HepG2 (cell line): ENCODE results near the gene GPR17. TPM values are rescaled to one million over a fixed set of nuclear protein-coding genes. Genes with fewer than 3 reads are reported as not detected.

ENCODE experiments used
- AKAP8 ChIP-seq: sonication (generic); formaldehyde crosslinking; IDR thresholded peaks from 2 replicates; pipeline ENCODE4 v1.5.1; 2020; ENCODE audit warnings: mild to moderate bottlenecking, missing genetic modification reagents
- EP300 ChIP-seq, 3 experiments: sonication (generic) in 1 of 3; formaldehyde crosslinking in 1 of 3; IDR thresholded peaks; 2 replicates each; pipeline versions ENCODE4 v1.5.1 to v1.6.1; 2011 to 2020; ENCODE audit warnings: low read depth in 2 of 3, low read length in 2 of 3, borderline replicate concordance in 1 of 3, improper control_type of control experiment in 1 of 3, mild to moderate bottlenecking in 1 of 3, missing genetic modification reagents in 1 of 3, moderate library complexity in 1 of 3
- HMGXB4 ChIP-seq, 2 experiments: sonication (generic) in 1 of 2; formaldehyde crosslinking in 1 of 2; IDR thresholded peaks; 2 replicates each; pipeline versions ENCODE4 v1.4.0 to v1.6.1; 2018 to 2020; ENCODE audit warnings: missing genetic modification reagents in 2 of 2, borderline replicate concordance in 1 of 2, low read depth in 1 of 2, mild to moderate bottlenecking in 1 of 2, missing biosample characterization in 1 of 2
- PCBP2 ChIP-seq: fragments of 200-400 bp; formaldehyde crosslinking; optimal IDR thresholded peaks from 2 replicates; pipeline ENCODE3; 2018; ENCODE audit warnings: low read length, low read depth; ENCODE audit not compliant: poor library complexity, severe bottlenecking
- RCOR2 ChIP-seq: IDR thresholded peaks from 2 replicates; pipeline ENCODE4 v1.6.1; 2016; ENCODE audit warnings: missing biosample characterization, missing genetic modification reagents
- TBX3 ChIP-seq: fragments of 450-650 bp; IDR thresholded peaks from 2 replicates; pipeline ENCODE4 v1.6.1; 2017; ENCODE audit warnings: antibody characterized with exemption, mild to moderate bottlenecking, inconsistent platforms, borderline replicate concordance
- ZNF646 ChIP-seq: sonication (generic); formaldehyde crosslinking; IDR thresholded peaks from 2 replicates; pipeline ENCODE4 v1.9.0; 2021; ENCODE audit warnings: mild to moderate bottlenecking, missing genetic modification reagents
- ZNF670 ChIP-seq: sonication (generic); formaldehyde crosslinking; IDR thresholded peaks from 2 replicates; pipeline ENCODE4 v1.8.0; 2022; ENCODE audit warnings: mild to moderate bottlenecking, missing genetic modification reagents, borderline replicate concordance
- ZNF784 ChIP-seq: sonication (generic); formaldehyde crosslinking; IDR thresholded peaks from 2 replicates; pipeline ENCODE4 v1.5.1; 2020; ENCODE audit warnings: missing genetic modification reagents, mild to moderate bottlenecking, borderline replicate concordance
- polyA plus RNA-seq, 8 experiments: library from polyadenylated mRNA; depleted of rRNA in 3 of 8; stranded (reverse) in 7 of 8; unstranded in 1 of 8; fragments of >200 nt; fragmentation: Illumina TruSeq in 4 of 8; extraction: Trizol in 4 of 8; gene quantifications; 2 replicates each; pipeline versions ENCODE4 v1.2.1 to v1.2.3, GENCODE V29; 2011 to 2016; ENCODE audit warnings: low read depth in 4 of 8, missing spikeins in 1 of 8, mixed read lengths in 1 of 8; ENCODE audit not compliant: insufficient read depth in 1 of 8
- total RNA-seq, 5 experiments: library from RNA; depleted of rRNA; stranded (reverse); fragments of >200 nt; fragmentation: Illumina TruSeq; extraction: Trizol; gene quantifications; 2 replicates each; pipeline ENCODE4 v1.2.3, GENCODE V29; 2016; ENCODE audit warnings: low read depth in 1 of 5
- TF ChIP-seq, protein P1 (sequence below): sonication (generic); formaldehyde crosslinking; IDR thresholded peaks from 2 replicates; pipeline ENCODE4 v1.9.0; 2021; ENCODE audit warnings: missing genetic modification reagents, borderline replicate concordance
- TF ChIP-seq, protein P2 (sequence below), 2 experiments: IDR thresholded peaks; 2 replicates each; pipeline ENCODE4 v1.6.1; 2011 to 2012; ENCODE audit warnings: low read length in 2 of 2, borderline replicate concordance in 1 of 2, low read depth in 1 of 2, mild to moderate bottlenecking in 1 of 2, moderate library complexity in 1 of 2

Gene GPR17
- total and polyA plus RNA-seq, 2 of the 13 experiments (the other 11 are each of a cell fraction or from before 2014, with no cell fraction given) = not detected

DNA sequence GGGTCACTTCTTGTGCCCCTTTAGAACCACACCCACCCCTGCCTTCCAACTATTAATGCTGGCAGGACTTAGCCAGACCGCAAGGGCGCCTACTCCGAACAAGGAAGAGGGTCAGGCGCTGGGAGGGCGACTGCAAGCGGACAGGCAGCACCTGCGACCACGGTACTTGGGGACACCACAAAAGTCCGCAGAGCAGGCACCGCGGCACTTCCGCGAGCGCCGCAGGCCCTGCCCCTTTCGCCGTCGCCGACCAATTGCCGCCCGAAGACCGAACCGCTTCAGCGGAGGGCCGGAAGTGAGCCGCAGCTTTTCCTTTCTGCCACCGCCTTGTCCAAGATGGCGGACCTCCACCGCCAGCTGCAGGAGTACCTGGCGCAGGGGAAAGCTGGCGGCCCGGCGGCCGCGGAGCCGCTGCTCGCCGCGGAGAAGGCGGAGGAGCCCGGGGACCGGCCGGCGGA is 55.3 kb downstream of the GPR17 start, which contains the start of gene SFT2D3 (continued):
- peak; percentile 24; the same call in 1 of the 2 replicates for TF ChIP-seq ZNF646 (CRISPR knock-in tag)
- peak in 1 of 2 experiments; percentile 71; a peak in 3 of 4 replicates for TF ChIP-seq HMGXB4 (CRISPR knock-in tag; IDR thresholded peaks at IDR 0.05; ENCODE audit: borderline replicate concordance in 1 of 2, low read depth in 1 of 2)
- no peak for TF ChIP-seq ZNF670 (CRISPR knock-in tag)
- no peak for TF ChIP-seq PCBP2
- no peak for TF ChIP-seq TBX3
- TF ChIP-seq, protein P1, sequence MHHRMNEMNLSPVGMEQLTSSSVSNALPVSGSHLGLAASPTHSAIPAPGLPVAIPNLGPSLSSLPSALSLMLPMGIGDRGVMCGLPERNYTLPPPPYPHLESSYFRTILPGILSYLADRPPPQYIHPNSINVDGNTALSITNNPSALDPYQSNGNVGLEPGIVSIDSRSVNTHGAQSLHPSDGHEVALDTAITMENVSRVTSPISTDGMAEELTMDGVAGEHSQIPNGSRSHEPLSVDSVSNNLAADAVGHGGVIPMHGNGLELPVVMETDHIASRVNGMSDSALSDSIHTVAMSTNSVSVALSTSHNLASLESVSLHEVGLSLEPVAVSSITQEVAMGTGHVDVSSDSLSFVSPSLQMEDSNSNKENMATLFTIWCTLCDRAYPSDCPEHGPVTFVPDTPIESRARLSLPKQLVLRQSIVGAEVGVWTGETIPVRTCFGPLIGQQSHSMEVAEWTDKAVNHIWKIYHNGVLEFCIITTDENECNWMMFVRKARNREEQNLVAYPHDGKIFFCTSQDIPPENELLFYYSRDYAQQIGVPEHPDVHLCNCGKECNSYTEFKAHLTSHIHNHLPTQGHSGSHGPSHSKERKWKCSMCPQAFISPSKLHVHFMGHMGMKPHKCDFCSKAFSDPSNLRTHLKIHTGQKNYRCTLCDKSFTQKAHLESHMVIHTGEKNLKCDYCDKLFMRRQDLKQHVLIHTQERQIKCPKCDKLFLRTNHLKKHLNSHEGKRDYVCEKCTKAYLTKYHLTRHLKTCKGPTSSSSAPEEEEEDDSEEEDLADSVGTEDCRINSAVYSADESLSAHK (CRISPR knock-in tag) = no peak
- TF ChIP-seq, protein P2, sequence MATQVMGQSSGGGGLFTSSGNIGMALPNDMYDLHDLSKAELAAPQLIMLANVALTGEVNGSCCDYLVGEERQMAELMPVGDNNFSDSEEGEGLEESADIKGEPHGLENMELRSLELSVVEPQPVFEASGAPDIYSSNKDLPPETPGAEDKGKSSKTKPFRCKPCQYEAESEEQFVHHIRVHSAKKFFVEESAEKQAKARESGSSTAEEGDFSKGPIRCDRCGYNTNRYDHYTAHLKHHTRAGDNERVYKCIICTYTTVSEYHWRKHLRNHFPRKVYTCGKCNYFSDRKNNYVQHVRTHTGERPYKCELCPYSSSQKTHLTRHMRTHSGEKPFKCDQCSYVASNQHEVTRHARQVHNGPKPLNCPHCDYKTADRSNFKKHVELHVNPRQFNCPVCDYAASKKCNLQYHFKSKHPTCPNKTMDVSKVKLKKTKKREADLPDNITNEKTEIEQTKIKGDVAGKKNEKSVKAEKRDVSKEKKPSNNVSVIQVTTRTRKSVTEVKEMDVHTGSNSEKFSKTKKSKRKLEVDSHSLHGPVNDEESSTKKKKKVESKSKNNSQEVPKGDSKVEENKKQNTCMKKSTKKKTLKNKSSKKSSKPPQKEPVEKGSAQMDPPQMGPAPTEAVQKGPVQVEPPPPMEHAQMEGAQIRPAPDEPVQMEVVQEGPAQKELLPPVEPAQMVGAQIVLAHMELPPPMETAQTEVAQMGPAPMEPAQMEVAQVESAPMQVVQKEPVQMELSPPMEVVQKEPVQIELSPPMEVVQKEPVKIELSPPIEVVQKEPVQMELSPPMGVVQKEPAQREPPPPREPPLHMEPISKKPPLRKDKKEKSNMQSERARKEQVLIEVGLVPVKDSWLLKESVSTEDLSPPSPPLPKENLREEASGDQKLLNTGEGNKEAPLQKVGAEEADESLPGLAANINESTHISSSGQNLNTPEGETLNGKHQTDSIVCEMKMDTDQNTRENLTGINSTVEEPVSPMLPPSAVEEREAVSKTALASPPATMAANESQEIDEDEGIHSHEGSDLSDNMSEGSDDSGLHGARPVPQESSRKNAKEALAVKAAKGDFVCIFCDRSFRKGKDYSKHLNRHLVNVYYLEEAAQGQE (IDR thresholded peaks at IDR 0.05; ENCODE audit: borderline replicate concordance in 1 of 2, low read depth in 1 of 2, low read length in 2 of 2) = peak in 1 of 2 experiments; percentile 74; a peak in 2 of 4 replicates
- TF ChIP-seq EP300 (IDR thresholded peaks at IDR 0.05; ENCODE audit: low read depth in 2 of 2, low read length in 2 of 2) = no peak; a peak in 1 of 4 replicates
- TF ChIP-seq EP300 (CRISPR knock-in tag; IDR thresholded peaks at IDR 0.05; ENCODE audit: borderline replicate concordance) = peak; percentile 37; the same call in 1 of the 2 replicates
- no peak; the same call in 1 of the 2 replicates for TF ChIP-seq RCOR2 (CRISPR knock-in tag)
- no peak for TF ChIP-seq ZNF784 (CRISPR knock-in tag)
- no peak for TF ChIP-seq AKAP8 (CRISPR knock-in tag)
